ENCODE data around the gene OSGIN1. TPM values are rescaled to one million over a fixed set of nuclear protein-coding genes. Genes with fewer than 3 reads are reported as not detected.
A peak's percentile ranks its signal among the peaks of the same experiment; 100 is the strongest.

OSGIN1 gene
- total and polyA plus RNA-seq, 8 donors, result 2.6 to 28.6 (median 10.2) TPM

DNA sequence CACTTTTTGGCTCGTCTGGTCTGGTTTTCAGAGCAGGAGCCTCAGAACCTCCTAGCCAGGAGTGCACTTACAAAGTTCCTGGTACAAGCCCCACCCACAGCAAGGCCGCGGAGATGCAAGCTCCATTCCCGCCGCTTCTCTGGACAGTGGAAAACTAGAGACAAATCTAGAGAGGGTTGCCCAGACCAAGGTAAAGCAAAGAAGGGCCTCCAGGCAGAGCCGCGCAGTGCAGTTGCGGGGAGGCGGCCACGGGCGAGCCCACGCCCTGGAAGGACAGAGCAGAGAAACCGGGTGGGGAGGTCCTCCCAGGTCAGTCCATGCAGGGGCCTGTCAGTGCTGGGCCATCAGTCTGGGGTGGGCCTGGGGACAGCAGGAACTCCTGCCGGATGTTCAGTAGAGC lies 11.0 kb upstream of the OSGIN1 start:
- peaks cover 0 to 6% (median 0%) of the 10 kb centered on the region in 4 donors for H3K36me3 ChIP-seq
- H3K27me3 ChIP-seq, result no peaks in the 10 kb centered on the region
- H3K27ac ChIP-seq, result no peak overlapping the region
- TF ChIP-seq POLR2AphosphoS5 (IDR thresholded peaks at IDR 0.05) (no peak), POLR2A (IDR thresholded peaks at IDR 0.05) (no peak), EP300 (IDR thresholded peaks at IDR 0.05) (no peak)
- TF ChIP-seq, protein P1, sequence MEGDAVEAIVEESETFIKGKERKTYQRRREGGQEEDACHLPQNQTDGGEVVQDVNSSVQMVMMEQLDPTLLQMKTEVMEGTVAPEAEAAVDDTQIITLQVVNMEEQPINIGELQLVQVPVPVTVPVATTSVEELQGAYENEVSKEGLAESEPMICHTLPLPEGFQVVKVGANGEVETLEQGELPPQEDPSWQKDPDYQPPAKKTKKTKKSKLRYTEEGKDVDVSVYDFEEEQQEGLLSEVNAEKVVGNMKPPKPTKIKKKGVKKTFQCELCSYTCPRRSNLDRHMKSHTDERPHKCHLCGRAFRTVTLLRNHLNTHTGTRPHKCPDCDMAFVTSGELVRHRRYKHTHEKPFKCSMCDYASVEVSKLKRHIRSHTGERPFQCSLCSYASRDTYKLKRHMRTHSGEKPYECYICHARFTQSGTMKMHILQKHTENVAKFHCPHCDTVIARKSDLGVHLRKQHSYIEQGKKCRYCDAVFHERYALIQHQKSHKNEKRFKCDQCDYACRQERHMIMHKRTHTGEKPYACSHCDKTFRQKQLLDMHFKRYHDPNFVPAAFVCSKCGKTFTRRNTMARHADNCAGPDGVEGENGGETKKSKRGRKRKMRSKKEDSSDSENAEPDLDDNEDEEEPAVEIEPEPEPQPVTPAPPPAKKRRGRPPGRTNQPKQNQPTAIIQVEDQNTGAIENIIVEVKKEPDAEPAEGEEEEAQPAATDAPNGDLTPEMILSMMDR (IDR thresholded peaks at IDR 0.05), result no peak
- H3K4me1 ChIP-seq, result peaks cover 0 to 42% (median 14%) of the 10 kb centered on the region in 4 donors
- DNase-seq, result no peak
- no peaks in the 10 kb centered on the region for H3K9me3 ChIP-seq
- H3K4me3 ChIP-seq, result no peak overlapping the region
- WGBS, 5 donors, result 84 to 88% (median 86%) methylated on average over 13 to 14 of the region's 14 CpGs
- intact Hi-C loops (cut with DNase I; ENCODE audit: low total_unique reads), result no loop called here

DNA sequence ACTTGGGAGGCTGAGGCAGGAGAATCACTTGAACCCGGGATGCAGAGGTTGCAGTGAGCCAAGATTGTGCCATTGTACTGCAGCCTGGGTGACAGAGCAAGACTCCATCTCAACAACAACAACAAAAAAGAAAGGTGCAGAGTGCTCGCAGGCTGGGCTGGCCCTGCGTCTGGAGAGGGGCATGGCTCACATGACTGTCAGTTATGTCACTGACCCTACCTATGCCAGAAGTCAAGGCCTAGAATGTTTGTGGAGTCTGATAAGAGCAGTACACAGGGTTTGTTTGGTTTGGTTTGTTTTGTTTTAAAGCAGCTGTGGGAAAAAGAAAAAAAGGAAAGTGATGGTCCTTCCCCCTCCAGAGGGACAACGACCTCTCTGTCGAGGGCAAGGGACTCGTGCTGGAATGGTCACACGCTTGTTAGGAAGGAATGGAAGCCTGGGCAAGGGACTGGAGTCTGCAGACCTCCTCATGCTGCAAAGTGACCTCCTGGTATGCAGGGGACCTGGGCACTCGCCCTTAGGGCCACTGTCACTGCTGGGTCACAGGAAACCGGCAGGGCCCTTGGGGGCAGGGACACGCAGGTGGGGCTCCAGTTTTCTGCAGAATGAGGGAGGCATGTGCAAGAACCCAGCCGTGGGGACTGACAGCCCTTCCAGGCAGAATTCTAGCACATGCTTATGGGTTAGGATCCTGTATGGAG lies 10.1 kb upstream of the OSGIN1 start:
- Histone ChIP-seq H3K27ac (peak overlapping the region in 1 of 5 donors; percentile 39), H3K4me3 (no peak overlapping the region), H3K36me3 (no peaks in the 10 kb centered on the region), H3K9me3 (no peaks in the 10 kb centered on the region), H3K4me1 (peaks cover 0 to 50% (median 17%) of the 10 kb centered on the region in 4 donors), H3K27me3 (no peaks in the 10 kb centered on the region)
- no peak for DNase-seq
- intact Hi-C loops (cut with DNase I; ENCODE audit: low total_unique reads), result no loop called here
- TF ChIP-seq POLR2A (IDR thresholded peaks at IDR 0.05) (no peak), POLR2AphosphoS5 (IDR thresholded peaks at IDR 0.05) (peak in 1 of 3 donors; percentile 30)
- 31 to 60% (median 44%) methylated on average over 11 of the region's 11 CpGs for WGBS, 5 donors

DNA sequence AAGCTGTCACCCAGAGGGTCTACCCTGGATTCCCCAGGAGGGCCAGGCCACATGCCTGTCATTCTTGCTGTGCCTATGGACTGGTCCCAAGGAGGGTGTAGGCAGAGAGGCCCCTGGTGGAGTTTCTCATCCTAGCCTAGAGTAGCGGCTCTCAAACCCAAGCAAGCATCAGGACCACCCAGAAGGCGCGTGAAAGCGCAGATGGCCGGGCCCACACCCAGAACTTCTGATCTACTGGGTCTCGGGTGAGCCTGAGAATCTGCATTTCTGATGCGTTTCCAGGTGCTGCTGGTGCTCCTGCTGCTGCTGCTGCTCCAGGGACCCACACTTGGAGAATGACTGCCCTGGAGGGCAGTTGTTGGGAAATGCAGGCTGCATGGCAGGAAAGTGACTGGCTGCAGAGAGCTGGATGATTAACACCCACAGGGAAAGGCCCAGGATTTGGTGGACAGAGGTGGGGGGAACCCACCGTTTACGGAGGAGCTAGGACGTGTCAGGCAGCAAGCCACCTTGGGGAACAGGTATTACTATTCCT lies 9.5 kb upstream of the OSGIN1 start:
- H3K4me3 ChIP-seq, result no peak overlapping the region
- 83 to 90% (median 85%) methylated on average over 5 to 10 of the region's 10 CpGs for WGBS, 5 donors

DNA sequence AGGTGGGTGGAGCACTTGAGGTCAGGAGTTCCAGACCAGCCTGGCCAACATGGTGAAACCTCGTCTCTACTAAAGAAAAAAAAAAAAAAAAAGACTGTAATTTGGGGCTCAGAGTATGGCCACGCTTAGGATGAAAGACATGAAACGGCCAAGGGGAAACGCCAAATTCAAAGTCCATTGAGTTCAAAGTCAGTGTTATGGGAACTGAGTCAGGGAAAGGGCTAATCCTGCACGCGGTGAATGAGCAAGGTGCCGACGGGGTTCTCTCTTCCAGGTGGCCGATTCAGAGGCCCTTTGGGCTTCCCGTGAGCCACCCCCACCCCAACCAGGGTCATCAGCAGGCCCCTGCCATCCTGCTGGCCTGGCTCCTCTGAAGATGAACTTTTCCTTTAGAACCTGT lies 7.5 kb upstream of the OSGIN1 start:
- no peak for DNase-seq

More for the DNA sequence above, 9.5 kb upstream of the OSGIN1 start:
- DNase-seq, result no peak
- H3K4me1 ChIP-seq, result peaks cover 0 to 50% (median 17%) of the 10 kb centered on the region in 4 donors
- intact Hi-C loops (cut with DNase I; ENCODE audit: low total_unique reads), result no loop called here
- no peaks in the 10 kb centered on the region for H3K36me3 ChIP-seq
- no peaks in the 10 kb centered on the region for H3K27me3 ChIP-seq
- H3K9me3 ChIP-seq, result no peaks in the 10 kb centered on the region
- TF ChIP-seq, protein P1 (IDR thresholded peaks at IDR 0.05), result no peak
- no peak for TF ChIP-seq EP300 (IDR thresholded peaks at IDR 0.05)
- no peak for TF ChIP-seq POLR2A (IDR thresholded peaks at IDR 0.05)
- no peak for TF ChIP-seq POLR2AphosphoS5 (IDR thresholded peaks at IDR 0.05)
- peak overlapping the region in 1 of 5 donors; percentile 39 for H3K27ac ChIP-seq

More for the DNA sequence above, 7.5 kb upstream of the OSGIN1 start:
- Histone ChIP-seq H3K36me3 (no peaks in the 10 kb centered on the region), H3K4me1 (peaks cover 0 to 50% (median 17%) of the 10 kb centered on the region in 4 donors), H3K27me3 (no peaks in the 10 kb centered on the region), H3K27ac (no peak overlapping the region), H3K9me3 (no peaks in the 10 kb centered on the region), H3K4me3 (no peak overlapping the region)
- 83 to 95% (median 87%) methylated on average over 10 of the region's 10 CpGs for WGBS, 5 donors
- TF ChIP-seq EP300 (IDR thresholded peaks at IDR 0.05), result no peak
- TF ChIP-seq POLR2A (IDR thresholded peaks at IDR 0.05), result no peak
- no peak for TF ChIP-seq POLR2AphosphoS5 (IDR thresholded peaks at IDR 0.05)
- TF ChIP-seq, protein P1 (IDR thresholded peaks at IDR 0.05), result no peak
- intact Hi-C loops (cut with DNase I; ENCODE audit: low total_unique reads), result no loop called here

Measured in stomach (tissue), 9 donors.